Measurements from ENCODE around the gene ITSN2.
"Not testable (repeated sequence)": the region's sequence is repeated elsewhere in the genome, so short reads cannot be mapped to it uniquely, and the experiment has no call there.

ITSN2 gene

DNA sequence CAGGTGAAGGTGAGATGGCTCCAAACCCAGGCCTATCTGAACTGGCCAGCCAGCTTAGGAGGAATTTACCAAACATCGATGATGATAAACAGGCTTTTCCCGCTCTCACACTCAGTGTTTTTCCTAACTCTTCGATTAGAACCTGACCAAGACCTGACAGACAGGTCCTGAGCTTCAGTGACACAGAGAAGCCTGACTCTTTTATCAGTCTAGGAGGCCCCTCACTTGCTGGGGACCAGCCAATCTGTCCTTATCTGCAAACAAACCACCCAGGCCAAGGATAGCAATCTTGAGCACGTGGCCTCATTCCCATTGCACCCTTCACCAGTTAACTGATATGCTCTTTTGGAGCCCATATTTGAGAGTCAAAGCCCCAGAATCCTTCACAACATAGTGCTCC is 1.9 kb upstream of the ITSN2 start:
- no peak for DNase-seq (ENCODE audit: low read depth)

DNA sequence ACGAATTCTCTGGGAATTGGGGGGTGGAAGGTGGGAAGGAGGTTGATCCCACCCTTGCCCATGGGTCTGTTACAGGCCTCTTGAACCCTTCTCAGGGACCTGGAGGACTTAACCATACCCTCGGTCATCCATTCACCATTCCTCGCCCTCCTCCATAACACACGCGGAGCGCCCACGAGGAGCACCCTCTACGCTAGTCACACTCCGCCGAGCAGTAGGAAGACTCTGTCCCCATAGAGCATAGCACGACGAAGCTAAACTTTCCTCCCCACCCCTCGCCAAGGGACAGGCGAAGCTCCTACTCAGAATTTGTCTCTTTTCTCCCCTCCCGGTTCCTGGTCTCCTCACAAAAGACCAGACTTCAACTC is 611 bp upstream of the ITSN2 start:
- DNase-seq (ENCODE audit: low read depth) = no peak

DNA sequence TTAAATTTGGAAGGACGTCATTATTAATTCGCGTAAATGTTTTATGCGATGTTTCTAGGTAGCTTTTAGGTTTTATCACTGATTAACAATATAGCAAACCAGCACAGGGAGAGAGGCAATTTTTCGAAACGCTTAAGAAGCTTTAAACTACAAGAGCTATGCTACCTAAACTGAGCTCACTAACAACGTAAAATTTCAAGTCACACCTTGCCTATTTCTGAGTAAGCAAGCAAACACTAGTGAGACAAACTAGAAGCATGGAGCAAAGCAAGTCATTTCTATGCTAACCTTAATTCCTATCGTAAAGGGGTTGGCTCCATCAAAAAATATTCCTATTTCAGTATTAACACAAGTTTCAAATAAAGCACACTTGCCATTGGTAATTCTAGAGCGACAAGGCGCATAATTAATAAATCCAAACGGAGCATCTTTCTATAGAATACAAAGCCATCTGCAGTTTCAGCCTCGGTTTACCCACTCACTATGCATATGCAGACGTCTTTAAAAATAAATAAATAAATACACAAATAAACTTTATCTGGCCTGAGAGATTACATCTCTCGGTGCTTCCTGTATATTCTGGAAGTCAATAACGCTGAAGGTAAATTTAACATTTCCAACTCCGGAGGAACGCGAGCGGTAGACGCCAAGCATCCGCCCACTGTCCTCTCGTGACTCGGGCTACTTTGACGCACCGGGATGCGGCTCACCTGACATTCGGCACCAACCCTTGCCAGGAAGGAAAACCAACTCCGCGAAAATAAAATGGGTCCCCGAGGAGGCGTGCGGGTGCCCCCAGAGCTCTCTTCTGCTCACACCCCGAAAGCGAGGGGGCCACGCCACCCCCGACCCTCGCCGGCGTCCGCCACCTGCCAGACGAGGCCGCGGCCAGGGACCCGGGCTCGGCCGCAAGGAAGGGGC is 947 bp downstream of the ITSN2 start:
- peak; percentile 30 for DNase-seq (ENCODE audit: low read depth)

- not testable (repeated sequence) for DNase-seq (ENCODE audit: low read depth)
These were observed 2.6 kb downstream of the ITSN2 start for GRCh38 chr2:24357767-24358166.

GRCh38 chr2:24357115-24357514 is 3.2 kb downstream of the ITSN2 start:
- not testable (repeated sequence) for DNase-seq (ENCODE audit: low read depth)

DNA sequence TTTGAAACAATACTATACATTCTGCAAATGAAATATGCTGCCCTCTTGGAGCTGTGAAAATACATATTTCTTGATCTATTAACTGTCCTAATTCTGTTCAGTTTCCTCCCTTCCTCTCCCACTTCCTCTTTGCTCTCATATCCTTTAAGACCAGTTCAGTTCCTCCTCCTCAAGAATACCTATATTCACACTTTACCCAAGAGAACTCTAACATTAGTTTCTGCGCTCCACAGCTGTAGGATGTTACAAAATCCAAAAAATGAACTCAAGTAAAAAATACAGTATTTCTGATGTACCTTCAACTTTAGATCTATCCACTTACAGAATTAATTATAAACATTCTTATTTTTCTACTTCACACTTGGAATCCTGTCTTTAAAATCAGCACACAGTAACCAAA is 5.4 kb downstream of the ITSN2 start:
- no peak for DNase-seq (ENCODE audit: low read depth)

DNA sequence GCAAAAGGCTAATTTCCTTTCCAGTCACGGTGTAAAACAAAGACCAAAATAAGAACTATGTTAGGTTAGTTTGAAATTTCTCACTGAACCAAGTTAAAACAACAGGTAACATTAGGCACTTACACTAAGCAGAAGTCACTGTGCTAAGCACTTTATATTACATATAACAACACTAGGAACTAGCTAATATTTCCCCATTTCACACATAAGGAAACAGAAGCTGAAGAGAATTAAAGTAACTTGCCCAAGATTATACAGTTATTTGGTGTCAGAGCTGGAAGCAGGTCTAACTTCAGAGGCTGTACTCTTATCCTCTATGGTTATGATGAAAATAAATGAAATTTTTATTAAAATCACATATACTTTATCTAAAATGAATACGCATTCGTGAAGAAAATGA is 5.9 kb downstream of the ITSN2 start:
- DNase-seq (ENCODE audit: low read depth) = no peak

GRCh38 chr2:24353973-24354372 is 6.4 kb downstream of the ITSN2 start:
- DNase-seq (ENCODE audit: low read depth) = no peak

DNA sequence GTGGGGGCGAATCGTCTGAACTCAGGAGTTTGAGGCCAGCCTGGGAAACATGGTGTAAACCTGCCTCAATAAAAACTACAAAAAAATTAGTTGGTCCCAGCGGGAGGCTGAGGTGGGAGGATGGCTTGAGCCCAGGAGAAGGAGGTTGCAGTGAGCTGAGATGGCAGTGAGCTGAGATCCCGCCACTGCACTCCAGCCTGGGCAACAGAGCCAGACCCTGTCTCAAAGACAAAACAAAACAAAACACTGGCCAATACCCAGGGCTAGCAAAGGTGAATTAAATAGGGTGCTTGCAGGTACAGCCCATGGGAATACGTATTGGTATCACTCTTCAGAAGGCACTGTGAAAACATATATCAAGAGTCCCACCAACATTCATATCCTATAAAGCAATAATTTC is 7.0 kb downstream of the ITSN2 start:
- DNase-seq (ENCODE audit: low read depth) = no peak

- DNase-seq (ENCODE audit: low read depth) = no peak
These were observed 7.7 kb downstream of the ITSN2 start for GRCh38 chr2:24352664-24353063.

DNA sequence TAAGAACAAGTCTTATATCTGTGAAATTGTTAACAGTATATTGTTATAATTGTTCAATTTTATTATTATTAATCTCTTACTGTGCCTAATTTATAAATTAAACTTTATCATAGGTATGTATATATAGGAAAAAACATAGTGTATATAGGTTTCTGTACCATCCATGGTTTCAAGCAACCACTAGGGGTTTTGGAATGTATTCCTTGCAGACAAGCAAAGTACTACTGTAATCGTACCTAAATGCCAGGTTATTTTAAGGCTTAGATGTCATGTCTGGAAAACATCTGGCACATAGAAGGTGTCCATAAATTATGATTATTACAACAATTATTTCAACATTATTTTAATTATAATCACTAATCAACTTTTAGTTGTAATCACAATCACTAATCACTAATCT is 8.4 kb downstream of the ITSN2 start:
- DNase-seq (ENCODE audit: low read depth) = no peak

DNA sequence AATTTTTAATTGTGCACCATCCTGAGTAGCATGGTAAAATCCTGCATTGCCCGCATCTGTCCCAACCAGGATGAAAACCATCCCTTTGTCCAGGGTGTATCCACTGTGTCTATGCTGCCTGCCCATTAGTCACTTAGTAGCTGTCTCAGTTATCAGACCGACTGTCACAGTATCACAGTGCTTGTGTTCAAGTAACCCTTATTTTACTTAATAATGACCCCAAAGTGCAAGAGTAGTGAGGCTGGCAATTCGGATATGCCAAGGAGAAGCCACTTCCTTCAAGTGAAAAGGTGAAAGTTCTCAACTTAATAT is 8.8 kb downstream of the ITSN2 start:
- no peak for DNase-seq (ENCODE audit: low read depth)

- DNase-seq (ENCODE audit: low read depth) = no peak
These were observed 9.3 kb downstream of the ITSN2 start for GRCh38 chr2:24350826-24351626.

DNA sequence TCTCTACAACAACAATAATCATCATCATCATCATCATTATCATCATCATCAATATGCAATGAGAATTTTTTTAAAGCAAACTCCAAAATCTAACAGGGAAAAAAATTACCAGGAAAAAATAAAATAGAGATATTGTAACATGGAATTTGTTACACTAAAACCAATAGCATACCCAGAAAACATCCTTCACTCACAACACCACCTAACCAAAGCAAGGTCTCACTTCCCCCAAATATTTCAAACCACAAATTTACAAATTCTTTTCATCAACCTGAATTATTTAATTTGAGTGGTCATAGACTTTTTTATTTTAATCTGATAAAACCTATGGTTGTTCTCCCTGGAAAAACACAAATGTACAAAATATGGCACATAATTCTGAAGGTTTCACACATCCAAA is 11.2 kb downstream of the ITSN2 start:
- no peak for DNase-seq (ENCODE audit: low read depth)

DNA sequence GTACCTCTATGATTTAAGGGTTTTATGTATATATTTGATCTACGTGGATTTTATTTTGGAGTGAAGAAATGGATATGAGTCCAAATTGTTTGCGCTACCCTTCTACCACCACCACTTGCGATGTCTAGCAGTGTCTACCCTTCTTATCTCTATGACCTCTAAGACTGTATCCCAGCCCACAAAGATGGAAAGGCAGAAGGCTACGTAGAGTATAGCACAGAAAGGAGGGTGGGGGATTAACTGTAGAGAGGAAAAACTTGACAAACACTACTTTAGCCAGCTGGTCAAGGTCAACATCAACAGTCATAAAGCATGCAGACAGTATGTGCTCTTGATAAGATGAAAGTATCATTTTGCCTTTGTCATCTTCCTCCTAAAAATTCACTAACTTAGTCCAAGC is 14.4 kb downstream of the ITSN2 start:
- DNase-seq (ENCODE audit: low read depth) = no peak

DNA sequence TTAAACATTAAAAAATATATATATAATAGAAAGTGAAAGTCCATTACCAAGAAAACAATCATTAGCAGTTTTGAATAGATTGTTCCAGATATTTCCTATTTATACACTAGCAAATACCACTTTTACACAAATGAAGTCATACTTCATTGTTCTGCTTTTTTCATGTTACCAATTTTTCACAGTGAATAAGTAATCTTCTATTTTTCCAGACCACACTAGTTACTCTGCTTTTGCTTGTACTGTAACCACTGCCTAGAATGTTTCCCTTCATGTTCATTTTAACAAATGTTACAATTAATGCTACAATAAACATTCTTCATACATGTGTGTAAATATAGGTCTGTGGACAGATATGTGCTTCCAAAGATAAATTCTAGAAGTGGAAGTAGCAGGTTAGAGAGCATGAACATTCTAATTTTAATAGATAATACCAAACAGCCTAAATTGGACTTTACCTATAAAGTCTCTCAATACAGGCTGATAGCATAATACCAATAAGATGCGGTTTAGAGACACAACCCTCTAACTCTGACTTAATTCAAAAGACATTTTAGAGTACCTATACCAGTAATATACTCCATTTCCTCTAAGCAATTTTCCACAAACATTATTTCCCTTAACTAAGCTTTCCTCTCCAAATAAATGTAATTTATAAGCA is 17.0 kb downstream of the ITSN2 start:
- no peak for DNase-seq (ENCODE audit: low read depth)

GRCh38 chr2:24342110-24342910 is 18.0 kb downstream of the ITSN2 start:
- no peak for DNase-seq (ENCODE audit: low read depth)

GRCh38 chr2:24339856-24340262 is 20.5 kb downstream of the ITSN2 start:
- DNase-seq (ENCODE audit: low read depth) = no peak

DNA sequence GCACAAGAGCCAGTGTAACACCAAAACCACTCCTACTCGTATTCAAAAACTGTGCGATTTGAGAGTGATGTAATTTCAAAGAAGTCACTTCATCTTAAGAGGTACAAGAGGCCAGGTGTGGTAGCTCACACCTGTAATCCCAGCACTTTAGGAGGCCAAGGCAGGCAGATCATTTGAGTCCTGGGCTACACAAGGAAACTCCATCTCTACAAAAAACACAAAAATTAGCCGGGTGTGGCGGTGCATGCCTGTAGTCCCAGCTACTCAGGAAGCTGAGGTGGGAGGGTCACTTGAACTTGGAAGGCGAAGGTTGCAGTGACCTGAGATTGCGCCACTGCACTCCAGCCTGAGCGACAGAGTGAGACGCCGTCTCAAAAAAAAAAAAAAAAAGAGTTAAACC is 21.2 kb downstream of the ITSN2 start:
- DNase-seq (ENCODE audit: low read depth) = not testable (repeated sequence)

DNA sequence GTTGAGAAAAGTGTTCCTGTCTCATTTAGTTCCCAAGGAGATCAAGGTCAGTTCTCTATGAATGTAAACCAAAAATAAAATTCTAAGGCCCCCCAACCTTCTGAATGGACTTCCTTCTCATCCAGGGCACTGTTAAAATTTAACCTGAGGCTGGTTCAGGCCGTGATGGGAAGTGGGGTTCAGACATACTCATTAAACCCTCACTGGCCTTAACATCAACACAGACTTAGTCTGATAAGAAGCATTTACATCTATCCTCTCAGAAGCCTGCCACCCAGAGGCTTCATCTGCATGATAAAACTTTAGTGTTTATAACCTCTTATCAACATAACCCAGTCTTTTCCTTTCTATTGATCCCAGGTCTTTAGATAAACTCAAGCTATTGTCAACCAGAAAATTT is 22.4 kb downstream of the ITSN2 start:
- no peak for DNase-seq (ENCODE audit: low read depth)

DNA sequence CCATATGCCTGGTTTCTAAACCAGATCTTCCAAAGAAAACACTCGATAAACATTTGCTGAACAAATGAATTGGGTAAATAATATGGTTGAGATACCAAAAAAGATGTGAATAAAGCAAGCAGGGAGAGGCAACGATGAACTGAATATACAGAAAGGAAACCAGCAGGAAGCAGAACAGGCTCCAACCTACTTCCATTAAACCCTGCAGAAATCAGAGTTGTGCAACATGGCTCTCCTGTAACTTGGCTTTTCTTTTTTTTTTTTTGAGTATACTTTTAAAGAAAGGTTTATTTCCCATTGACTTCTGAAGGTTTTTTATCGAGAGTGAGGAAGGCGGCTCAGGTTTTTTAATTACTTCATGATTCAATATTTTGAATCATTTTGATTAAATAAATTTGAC is 23.5 kb downstream of the ITSN2 start:
- DNase-seq (ENCODE audit: low read depth) = no peak

- DNase-seq (ENCODE audit: low read depth) = no peak
These were observed 26.1 kb downstream of the ITSN2 start for GRCh38 chr2:24334245-24334633.
